ENCODE data around the gene XPR1.

GRCh38 chr1:180899262-180899661, 267.4 kb downstream of the XPR1 start:
- TF ChIP-seq CTCF (conservative IDR thresholded peaks at IDR 0.05), result no peak
- TF ChIP-seq EZH2 (IDR thresholded peaks at IDR 0.05; ENCODE audit: low read depth), result no peak

Data from PC-9 (cell line).